Measurements from ENCODE around the gene DYRK2.

Gene DYRK2

GRCh38 chr12:67705394-67706370 lies 57.1 kb downstream of the DYRK2 start:
- no peak for DNase-seq

GRCh38 chr12:67709367-67709954 lies 60.9 kb downstream of the DYRK2 start:
- DNase-seq: no peak

- DNase-seq: no peak
These were observed 62.0 kb downstream of the DYRK2 start for GRCh38 chr12:67710582-67710981.

GRCh38 chr12:67712011-67712410 lies 63.5 kb downstream of the DYRK2 start:
- no peak for DNase-seq

- DNase-seq: no peak
These were observed 66.1 kb downstream of the DYRK2 start for GRCh38 chr12:67714648-67715047.
